ENCODE data around the gene BMPR2. TPM values are rescaled to one million over a fixed set of nuclear protein-coding genes. Genes with fewer than 3 reads are reported as not detected.

BMPR2 gene
- total and polyA plus RNA-seq, 7 donors: 3.9 to 43.2 (median 21.3) TPM

- peaks cover 10% of the 10 kb centered on the region for H3K4me1 ChIP-seq
- 68 to 88% (median 78%) methylated on average over 1 of the region's 1 CpG for WGBS, 3 donors
- H3K9me3 ChIP-seq: no peaks in the 10 kb centered on the region
- H3K36me3 ChIP-seq (ENCODE audit: insufficient read depth in 1 of 2, low read depth in 1 of 2): no peaks in the 10 kb centered on the region
- intact Hi-C loops (cut with DNase I): no loop called here
- ATAC-seq (no peak), DNase-seq (no peak)
- no peak overlapping the region for H3K4me3 ChIP-seq
- TF ChIP-seq, protein P1, sequence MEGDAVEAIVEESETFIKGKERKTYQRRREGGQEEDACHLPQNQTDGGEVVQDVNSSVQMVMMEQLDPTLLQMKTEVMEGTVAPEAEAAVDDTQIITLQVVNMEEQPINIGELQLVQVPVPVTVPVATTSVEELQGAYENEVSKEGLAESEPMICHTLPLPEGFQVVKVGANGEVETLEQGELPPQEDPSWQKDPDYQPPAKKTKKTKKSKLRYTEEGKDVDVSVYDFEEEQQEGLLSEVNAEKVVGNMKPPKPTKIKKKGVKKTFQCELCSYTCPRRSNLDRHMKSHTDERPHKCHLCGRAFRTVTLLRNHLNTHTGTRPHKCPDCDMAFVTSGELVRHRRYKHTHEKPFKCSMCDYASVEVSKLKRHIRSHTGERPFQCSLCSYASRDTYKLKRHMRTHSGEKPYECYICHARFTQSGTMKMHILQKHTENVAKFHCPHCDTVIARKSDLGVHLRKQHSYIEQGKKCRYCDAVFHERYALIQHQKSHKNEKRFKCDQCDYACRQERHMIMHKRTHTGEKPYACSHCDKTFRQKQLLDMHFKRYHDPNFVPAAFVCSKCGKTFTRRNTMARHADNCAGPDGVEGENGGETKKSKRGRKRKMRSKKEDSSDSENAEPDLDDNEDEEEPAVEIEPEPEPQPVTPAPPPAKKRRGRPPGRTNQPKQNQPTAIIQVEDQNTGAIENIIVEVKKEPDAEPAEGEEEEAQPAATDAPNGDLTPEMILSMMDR (IDR thresholded peaks at IDR 0.05): no peak
- no peak overlapping the region for H3K27ac ChIP-seq
- H3K27me3 ChIP-seq (ENCODE audit: insufficient read depth in 3 of 3, low read length in 2 of 3): no peaks in the 10 kb centered on the region
Measured at GRCh38 chr2:202411097-202411496, 35.0 kb downstream of the BMPR2 start.

DNA sequence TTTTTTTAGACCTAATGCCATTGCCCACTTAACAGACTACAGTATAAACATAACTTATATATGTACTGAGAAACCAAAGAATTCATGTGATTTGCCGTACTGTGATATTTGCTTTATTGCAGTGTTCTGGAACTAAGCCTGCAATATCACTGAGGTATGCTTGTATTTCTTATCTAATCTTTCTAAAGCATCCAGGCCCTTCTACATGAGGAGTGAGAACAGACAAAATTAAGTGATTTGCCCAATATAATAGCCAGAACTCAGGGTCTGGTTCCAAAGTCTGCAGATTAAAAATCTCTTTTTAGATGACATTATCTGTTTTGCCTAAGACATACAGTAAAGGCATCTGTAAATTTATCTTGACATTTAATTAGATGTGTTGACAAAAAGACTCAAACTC, 41.9 kb downstream of the BMPR2 start:
- H3K36me3 ChIP-seq (ENCODE audit: insufficient read depth in 1 of 2, low read depth in 1 of 2): no peaks in the 10 kb centered on the region
- H3K4me3 ChIP-seq: no peak overlapping the region
- H3K27ac ChIP-seq: no peak overlapping the region
- TF ChIP-seq, protein P1 (IDR thresholded peaks at IDR 0.05): no peak
- DNase-seq (no peak), ATAC-seq (no peak)
- peaks cover 18% of the 10 kb centered on the region for H3K4me1 ChIP-seq
- no peaks in the 10 kb centered on the region for H3K27me3 ChIP-seq (ENCODE audit: insufficient read depth in 3 of 3, low read length in 2 of 3)
- 95 to 97% (median 95%) methylated on average over 1 of the region's 1 CpG for WGBS, 3 donors
- intact Hi-C loops (cut with DNase I): no loop called here
- no peaks in the 10 kb centered on the region for H3K9me3 ChIP-seq

DNA sequence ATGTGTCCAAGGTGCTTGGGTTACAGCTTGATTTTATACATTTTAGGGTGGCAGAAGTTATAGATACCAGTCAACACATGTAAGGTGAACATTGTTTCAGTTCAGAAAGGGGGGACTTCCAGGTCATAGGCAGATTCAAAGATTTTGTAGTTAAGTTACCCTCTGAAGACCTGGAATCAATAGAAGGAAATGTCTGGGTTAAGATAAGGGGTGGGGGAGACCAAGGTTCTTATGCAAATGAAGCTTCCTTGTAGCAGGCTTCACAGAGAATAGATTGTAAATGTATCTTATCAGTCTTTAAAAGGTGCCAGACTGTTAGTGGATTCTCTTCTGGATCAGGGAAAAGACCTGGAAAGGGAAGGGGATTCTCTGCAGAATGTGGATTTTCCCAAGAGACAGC, 42.4 kb downstream of the BMPR2 start:
- H3K4me1 ChIP-seq: peaks cover 18% of the 10 kb centered on the region
- TF ChIP-seq, protein P1 (IDR thresholded peaks at IDR 0.05): no peak
- H3K9me3 ChIP-seq: no peaks in the 10 kb centered on the region
- H3K27ac ChIP-seq: no peak overlapping the region
- no peaks in the 10 kb centered on the region for H3K36me3 ChIP-seq (ENCODE audit: insufficient read depth in 1 of 2, low read depth in 1 of 2)
- H3K4me3 ChIP-seq: no peak overlapping the region
- no peak for ATAC-seq
- intact Hi-C loops (cut with DNase I): no loop called here
- H3K27me3 ChIP-seq (ENCODE audit: insufficient read depth in 3 of 3, low read length in 2 of 3): no peaks in the 10 kb centered on the region
- no peak for DNase-seq

- DNase-seq (no peak), ATAC-seq (no peak)
- Histone ChIP-seq H3K27me3 (ENCODE audit: insufficient read depth in 3 of 3, low read length in 2 of 3) (no peaks in the 10 kb centered on the region), H3K9me3 (no peaks in the 10 kb centered on the region), H3K4me3 (no peak overlapping the region), H3K4me1 (peaks cover 11% of the 10 kb centered on the region), H3K27ac (no peak overlapping the region), H3K36me3 (ENCODE audit: insufficient read depth in 1 of 2, low read depth in 1 of 2) (no peaks in the 10 kb centered on the region)
- TF ChIP-seq, protein P1 (IDR thresholded peaks at IDR 0.05): no peak
- intact Hi-C loops (cut with DNase I): no loop called here
- WGBS, 3 donors: 50 to 57% (median 56%) methylated on average over 2 of the region's 2 CpGs
Measured at GRCh38 chr2:202423139-202423538, 47.0 kb downstream of the BMPR2 start.

DNA sequence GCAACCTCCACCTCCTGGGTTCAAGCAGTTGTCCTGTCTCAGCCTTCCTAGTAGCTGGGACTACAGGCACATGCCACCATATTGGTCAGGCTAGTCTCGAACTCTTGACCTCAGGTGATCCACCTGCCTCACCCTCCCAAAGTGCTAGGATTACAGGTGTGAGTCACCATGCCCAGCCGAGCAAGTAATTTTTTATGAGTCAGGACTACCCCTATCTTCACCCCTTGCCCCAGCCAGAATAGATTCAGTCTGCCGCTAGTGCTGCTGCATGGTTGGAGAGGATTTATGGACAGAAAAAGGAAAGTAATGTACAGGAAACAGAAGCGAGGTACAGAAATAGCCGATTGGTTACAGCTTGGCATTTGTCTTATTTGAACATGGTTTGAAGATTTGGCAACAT, 48.9 kb downstream of the BMPR2 start:
- Histone ChIP-seq H3K27ac (no peak overlapping the region), H3K36me3 (ENCODE audit: insufficient read depth in 1 of 2, low read depth in 1 of 2) (no peaks in the 10 kb centered on the region), H3K9me3 (no peaks in the 10 kb centered on the region), H3K27me3 (ENCODE audit: insufficient read depth in 3 of 3, low read length in 2 of 3) (no peaks in the 10 kb centered on the region), H3K4me3 (no peak overlapping the region), H3K4me1 (peaks cover 16% of the 10 kb centered on the region)
- intact Hi-C loops (cut with DNase I): no loop called here
- 81 to 94% (median 87%) methylated on average over 5 of the region's 5 CpGs for WGBS, 3 donors
- ATAC-seq: no peak
- DNase-seq: no peak
- TF ChIP-seq, protein P1 (IDR thresholded peaks at IDR 0.05): no peak
